ENCODE results near the gene NUAK1.

NUAK1 gene

DNA sequence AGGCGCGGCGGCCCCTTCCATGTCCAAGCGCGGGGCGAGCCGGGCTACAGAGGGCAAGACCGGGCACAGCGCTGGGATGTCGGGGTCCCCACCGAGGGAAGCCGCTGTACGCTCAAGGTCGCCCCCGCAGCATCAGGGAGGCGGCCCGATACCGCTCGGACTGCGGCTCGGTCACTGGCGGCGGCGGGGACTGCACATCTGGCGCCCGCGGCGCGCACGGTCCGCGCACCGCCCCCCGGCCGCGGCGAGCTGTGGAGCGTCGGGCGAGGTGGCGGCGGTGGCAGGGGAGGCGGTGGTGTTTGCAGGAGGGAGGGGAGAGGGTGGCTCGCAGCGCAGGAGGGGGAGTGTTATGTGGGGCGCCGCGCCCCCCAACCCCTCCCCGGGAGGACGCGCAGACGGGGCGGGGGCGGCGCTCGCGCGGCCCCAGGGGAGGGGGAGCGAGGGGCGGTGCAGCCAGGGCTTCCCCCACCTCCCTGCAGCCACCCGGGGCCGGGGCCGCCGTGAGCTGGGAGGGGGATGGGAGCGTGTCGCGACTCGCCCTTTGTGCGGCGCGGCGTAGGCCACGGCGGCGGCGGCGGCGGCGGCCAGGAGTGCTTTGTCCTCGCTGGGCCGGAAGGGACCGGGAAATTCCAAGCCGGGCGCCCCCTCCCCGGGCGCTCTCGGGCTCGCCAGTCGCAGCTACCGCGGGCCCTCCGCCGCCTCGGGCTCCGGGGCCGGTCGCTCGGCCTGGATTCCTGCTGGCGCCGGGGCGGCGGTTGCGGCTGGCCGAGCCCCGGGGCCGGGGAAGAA is at the start of gene NUAK1:
Gene NUAK1 (minus strand): TSS at position 322 of the 789 bp plus-strand sequence. CDS start 301 bp downstream, at position 21.
- in situ Hi-C loops (cut with MboI; ENCODE audit: low sequenced_read_pairs) = loop anchor here (25.0 kb wide), 1 partner anchor 727 kb away; no protein-coding TSS in a partner anchor

DNA sequence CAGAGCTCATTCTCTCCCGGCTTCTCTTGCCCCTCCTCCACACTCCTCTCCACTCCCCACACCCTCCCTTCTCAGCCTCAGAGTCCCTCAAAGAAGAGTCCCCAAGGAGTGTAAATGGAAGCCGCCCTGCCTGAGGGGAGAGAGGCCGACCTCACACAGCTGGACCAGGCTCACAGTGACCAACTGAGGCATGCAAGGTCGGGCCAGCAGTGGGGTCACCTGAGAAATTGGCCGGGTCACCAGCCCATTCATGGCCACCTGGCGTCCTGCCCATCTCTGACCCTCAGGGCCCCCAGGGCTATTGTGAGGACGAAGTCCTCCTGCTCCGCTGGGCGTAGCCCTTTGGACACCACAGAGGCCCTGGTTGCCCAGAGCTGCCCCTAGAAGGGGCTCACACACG is 49.5 kb upstream of the NUAK1 start:
- in situ Hi-C loops (cut with MboI; ENCODE audit: low sequenced_read_pairs) = no loop called here

DNA sequence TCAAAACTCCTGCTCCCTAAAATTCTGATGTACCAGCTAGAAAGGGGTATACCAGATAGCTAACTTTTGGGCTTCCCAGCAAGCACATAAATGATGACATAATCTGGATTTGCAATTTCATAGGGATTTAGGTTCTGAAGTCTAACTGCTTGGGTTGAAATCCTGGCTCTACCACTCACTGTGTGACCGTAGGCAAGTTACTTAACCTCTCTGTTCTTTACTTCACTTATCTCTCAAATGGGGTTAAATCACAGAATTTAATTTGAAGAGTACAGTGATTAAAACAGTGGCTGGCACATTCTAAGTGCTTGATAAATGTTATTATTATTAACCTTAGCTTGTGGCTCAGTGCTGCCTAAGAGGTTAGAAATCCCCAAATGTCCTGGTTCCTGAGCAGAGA is 49.1 kb upstream of the NUAK1 start:
- in situ Hi-C loops (cut with MboI; ENCODE audit: low sequenced_read_pairs) = no loop called here

DNA sequence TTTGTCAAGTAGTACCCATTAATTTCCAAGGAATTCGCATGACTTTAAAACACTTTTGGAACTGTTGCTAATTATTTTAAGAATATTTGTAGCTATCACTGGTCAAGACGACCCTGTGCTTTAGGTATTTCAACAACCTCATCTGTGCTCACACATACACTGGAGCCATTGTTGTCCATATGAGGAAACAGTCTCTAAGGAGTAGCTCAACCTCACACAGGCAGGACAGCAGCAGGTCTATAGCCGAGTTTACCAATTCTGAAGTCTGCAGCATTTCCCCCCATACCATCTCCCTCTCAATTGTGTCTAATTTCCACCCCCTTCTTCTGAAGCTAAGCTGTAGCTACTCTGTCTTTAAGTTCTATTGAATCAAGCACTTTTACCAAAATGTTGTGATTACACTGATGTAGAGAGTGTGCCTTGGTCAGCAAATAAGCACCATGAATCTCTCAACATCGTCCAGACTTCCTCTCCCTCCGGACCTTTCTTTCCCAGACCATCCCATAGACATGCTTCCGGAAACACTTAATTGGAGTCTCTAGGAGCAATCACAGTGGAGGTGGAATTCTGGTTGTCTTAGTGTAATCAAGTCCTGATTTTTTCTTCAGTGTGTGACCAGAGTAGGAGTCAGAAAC is 48.5 kb upstream of the NUAK1 start:
- in situ Hi-C loops (cut with MboI; ENCODE audit: low sequenced_read_pairs) = no loop called here

DNA sequence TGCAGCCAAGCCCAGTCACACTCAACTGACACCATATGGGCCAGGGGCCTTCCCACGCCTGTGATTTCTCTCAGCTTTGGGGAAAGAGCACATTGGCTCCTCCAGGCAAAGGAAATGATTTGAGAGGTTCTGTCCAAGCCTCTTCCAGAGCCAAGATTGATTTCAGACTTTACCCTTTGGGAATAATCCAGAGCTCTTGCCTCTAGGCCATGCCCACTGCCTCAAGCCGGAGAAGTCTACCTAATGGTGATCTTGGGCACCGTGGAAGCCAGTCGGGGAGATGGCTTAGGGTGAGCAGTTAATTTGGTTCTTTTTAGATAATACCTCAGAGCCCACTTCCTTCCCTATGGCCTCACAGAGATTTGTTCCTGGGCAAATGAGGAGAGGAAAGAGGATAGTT is 45.0 kb upstream of the NUAK1 start:
- in situ Hi-C loops (cut with MboI; ENCODE audit: low sequenced_read_pairs) = no loop called here

DNA sequence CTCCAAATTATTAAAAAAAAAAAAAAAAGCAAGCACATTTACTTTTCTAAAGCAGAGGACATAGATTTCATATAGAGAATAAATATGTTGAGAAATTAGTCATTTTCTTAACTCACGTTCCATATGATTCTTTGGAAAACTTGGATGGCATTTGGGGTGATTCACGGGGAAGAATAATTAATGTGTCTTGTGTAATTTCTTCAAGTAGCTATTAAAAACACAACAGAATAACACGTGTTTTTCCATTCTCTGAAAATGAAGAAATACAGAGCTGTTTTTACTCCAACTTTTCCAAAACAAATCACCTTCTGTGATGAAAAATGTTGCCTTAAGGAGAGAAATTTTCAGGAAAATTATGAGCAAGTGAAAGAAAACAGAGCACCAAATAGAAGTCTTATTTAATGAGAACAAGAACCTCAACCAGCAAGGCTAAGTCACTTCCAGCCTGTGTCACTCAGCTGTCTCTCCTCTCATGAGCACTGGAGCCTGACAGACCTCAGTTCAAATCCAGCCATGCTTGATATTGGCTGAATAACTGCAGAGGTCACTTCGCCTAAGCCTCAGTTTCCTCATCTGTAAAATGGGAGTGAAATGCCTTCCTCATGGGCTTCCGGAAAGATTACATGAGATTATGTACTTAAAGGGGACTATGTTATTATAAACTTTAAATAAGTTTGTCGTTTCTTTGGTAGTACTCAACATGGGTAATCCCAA is 42.8 kb upstream of the NUAK1 start:
- in situ Hi-C loops (cut with MboI; ENCODE audit: low sequenced_read_pairs) = no loop called here

DNA sequence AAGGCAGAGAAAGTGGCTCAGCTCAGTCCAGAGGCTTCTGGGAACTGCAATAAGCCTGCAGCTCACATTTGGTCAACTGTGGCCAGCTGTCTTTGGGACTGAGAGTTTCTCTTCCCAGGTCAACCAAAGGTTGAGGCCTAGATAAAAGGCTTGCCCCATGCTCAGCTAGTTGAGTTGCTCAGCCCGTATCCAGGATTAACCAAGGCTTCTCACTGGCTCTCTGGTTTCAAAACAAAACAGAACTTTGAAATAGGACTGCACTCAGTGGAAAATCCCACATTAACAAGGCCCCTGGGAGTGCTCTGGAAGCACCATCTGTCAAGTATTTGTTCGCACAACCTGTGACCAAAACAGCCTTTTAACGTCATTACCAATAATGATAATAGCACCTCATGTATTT is 40.3 kb upstream of the NUAK1 start:
- in situ Hi-C loops (cut with MboI; ENCODE audit: low sequenced_read_pairs) = no loop called here

DNA sequence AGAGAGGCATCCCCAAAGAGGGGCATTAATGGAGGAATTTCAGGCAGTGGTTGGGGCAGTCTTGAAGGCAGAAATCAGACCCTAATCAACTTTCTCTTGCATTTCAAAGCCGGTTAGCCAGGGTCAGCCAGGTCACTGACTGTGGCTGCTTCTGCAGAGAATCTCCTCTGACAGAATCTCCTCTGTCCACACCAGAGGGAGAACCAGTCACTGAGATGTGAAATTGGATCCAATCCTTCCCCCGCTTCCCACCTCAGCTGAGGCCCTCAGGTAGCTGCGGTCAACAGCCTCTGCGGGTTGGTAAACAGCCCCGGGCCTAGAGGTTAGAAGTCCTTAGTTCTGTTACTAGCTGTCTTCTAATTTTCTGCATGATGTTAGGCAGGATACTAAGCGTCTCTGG is 39.8 kb upstream of the NUAK1 start:
- in situ Hi-C loops (cut with MboI; ENCODE audit: low sequenced_read_pairs) = no loop called here

DNA sequence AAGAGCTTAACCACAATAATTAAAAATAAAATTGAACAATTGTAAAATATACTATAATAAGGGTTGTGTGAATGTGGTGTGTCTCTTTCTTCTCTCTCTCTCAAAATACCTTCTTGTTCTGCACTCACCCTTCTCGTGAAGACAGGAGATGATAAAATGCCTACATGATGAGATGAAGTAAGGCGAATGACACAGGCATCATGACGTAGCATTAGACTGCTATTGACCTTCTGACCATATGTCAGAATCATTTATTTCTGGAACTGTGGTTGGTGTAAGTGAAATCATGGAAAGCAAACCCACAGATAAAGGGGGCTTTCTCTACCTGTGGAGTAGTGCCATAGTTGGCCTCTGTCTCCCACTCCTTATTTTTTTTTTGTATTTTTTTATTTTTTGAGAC is 37.8 kb upstream of the NUAK1 start:
- in situ Hi-C loops (cut with MboI; ENCODE audit: low sequenced_read_pairs) = no loop called here

DNA sequence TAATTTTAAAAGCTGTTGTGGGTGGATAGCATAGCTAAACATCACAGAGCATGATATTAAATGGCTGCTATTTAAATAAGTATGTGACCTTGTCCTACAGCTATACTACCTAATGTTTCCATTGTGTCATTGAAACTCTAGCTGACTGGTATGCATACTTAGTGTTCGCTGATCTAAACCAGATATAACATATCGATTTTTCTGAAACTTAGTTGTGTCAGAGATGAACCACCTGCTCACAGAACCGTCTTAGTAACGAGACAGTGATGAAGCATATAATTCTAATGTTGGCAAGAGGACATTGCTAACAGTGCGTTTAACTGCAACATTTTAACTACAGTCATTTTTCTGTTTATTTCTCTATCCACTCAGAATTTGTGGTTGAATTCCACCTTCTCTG is 36.1 kb upstream of the NUAK1 start:
- in situ Hi-C loops (cut with MboI; ENCODE audit: low sequenced_read_pairs) = no loop called here

DNA sequence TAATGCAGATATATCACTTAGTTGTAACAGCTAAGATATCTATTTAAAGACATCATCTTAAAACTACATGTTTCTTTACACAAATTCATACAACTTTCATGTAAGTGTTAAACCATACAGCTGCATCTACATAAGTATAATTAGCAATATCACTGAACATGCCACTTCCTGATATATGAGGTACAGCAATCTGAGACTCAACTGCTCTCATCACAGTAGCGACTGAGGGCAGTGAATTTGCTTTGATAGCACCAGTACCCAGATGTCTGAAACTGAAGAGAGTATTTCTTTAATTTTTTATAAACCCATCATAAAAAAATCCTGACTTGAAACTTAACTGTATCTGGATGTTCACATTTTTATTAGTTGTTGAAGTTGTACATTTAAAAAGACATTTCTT is 34.7 kb upstream of the NUAK1 start:
- in situ Hi-C loops (cut with MboI; ENCODE audit: low sequenced_read_pairs) = no loop called here

DNA sequence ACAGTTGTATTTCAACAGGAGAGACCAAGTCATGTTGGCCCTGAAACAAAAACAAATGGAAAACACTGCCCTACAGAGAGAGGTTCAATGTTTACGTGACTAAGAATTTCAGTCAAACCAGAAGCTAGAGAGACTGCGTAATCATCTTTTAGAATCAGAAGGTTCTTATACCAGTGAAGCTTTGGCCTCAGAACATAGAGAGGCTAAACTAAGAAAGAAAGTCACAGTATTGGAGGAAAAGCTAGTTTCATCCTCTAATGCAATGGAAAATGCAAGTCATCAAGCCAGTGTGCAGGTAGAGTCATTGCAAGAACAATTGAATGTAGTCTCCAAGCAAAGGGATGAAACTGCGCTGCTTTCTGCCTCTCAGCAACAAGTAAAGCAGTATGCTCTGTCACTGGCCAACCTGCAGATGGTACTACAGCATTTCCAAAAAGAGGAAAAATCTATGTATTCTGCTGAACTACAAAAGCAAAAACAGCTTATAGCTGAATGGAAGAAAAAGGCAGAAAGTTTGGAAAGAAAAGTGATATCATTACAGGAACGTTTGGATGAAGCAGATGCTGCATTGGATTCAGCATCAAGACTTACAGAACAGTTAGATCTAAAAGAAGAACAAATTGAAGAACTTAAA is 32.5 kb upstream of the NUAK1 start:
- in situ Hi-C loops (cut with MboI; ENCODE audit: low sequenced_read_pairs) = no loop called here

DNA sequence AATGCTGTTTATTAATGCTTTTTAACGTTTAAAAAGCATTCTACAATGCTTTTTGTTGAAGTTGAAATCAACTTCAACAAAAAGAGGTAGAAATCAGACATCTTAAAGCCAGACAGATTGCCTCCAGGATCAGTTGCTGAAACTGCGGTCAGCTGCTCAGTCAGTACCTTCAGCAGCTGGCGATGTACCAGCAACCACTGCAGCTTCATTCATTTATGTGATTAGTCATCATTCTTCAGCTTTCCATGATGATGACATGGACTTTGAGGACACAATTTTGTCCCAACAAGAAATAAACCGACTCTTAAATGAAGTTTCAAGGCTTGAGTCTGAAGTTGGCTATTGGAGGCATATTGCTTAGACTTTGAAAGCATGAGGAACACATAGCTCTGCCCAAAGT is 31.5 kb upstream of the NUAK1 start:
- in situ Hi-C loops (cut with MboI; ENCODE audit: low sequenced_read_pairs) = no loop called here

DNA sequence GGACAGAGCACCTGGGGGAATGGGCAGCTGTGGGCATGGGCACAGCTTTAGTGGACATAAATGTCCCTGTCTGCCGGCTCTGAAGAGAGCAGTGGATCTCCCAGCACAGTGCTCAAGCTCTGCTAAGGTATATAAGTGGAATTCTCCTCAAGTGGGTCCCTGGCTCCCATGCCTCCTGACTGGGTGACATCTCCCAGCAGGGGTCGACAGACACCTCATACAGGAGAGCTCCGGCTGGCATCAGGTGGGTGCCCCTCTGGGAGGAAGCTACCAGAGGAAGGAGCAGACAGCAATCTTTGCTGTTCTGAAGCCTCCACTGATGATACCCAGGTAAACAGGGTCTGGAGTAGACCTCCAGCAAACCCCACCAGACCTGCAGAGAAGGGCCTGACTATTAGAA is 25.0 kb upstream of the NUAK1 start:
- in situ Hi-C loops (cut with MboI; ENCODE audit: low sequenced_read_pairs) = no loop called here

DNA sequence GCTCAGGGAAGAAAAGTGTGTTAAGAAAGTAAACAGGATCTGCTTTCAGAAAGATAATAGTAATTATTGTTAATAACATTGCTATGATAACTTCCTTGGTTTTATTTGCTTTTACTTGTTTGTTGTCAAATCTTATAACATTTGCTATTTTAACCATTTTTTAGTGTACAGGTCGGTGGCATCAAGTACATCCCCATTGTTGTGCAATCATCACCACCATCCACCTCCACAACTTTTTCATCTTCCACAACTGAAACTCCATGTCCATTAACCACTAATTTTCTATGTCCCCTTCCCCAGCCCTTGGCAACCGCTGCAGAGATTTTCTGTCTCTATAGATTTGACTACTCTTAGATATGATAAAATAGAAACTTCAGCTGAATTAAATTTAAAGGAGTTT is 22.7 kb upstream of the NUAK1 start:
- in situ Hi-C loops (cut with MboI; ENCODE audit: low sequenced_read_pairs) = no loop called here

DNA sequence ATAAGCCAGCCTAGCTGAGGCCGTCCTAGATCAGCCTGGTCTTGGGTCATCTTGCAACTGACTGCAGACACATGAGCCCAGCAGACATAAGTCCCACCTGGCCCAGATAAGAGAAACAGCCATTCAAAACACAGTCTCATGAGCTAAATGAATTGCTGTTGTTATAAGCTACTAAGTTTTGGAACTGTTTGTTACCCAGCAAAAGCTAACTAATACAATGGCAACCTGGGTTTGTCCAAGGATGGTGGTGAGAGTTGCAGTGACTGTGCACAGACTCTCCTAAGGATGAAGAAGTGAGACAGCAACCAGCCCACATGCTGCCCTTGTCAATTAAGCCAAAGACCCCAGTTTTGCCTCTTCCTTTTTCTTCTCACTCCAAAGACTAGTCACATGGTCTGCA is 22.2 kb upstream of the NUAK1 start:
- in situ Hi-C loops (cut with MboI; ENCODE audit: low sequenced_read_pairs) = no loop called here

DNA sequence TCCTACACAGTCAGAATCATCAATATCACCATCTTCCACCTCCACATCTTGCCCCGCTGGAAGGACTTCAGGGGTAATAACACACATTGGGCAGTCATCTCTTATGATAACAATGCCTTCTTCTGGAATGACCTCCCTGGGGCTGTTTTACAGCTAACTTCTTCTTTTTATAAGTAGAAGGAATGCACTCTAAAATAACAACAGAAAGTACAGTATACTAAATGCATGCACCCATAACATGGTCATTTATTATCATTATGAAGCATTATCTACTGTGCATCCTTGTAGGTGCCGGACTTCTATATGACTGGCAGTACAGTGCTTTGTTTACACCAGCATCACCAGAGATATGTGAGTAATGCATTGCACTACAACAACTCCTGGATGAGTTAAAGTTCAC is 19.0 kb upstream of the NUAK1 start:
- in situ Hi-C loops (cut with MboI; ENCODE audit: low sequenced_read_pairs) = no loop called here

DNA sequence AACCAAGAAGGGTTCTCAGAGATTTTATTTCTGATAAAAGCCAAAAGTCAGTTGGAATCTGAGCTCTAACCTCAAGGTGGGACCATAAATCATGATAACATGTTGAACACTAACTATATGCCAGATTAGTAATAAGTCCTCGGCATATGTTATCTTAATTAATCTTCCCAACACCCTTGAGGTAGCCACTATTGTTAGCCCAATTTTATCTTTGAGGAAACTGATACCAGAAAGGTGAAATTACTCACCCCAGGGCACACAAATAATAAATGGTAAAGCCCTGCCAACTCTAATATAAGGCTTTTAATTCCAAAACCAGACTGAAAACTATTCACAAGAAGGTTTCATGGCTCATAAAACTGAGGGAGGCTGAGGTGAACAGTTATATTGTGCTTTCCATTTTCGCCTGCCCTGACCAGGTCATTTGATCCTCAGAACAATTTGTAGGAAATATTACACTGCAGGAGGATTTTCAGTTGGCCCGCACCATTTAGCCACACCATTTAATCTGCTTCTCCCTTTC is 16.1 kb upstream of the NUAK1 start:
- in situ Hi-C loops (cut with MboI; ENCODE audit: low sequenced_read_pairs) = no loop called here

DNA sequence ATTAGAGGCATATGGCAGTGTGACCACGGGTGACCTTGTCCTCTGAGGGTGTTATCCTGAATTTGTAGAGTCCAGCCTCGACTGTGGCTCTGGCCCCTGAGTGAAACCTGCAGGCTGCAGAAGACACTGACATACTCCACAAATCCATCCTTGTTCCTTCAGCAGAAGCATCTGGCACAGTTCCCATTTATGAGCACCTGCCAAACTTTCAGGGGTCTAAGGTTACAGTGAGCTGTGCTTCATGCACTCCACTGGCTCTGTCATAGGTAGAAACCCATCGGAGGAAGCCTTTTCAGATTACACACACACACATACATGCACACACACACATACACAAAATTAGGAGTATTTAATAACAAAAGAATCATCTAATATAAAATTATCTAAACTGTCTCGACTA is 13.6 kb upstream of the NUAK1 start:
- in situ Hi-C loops (cut with MboI; ENCODE audit: low sequenced_read_pairs) = no loop called here

DNA sequence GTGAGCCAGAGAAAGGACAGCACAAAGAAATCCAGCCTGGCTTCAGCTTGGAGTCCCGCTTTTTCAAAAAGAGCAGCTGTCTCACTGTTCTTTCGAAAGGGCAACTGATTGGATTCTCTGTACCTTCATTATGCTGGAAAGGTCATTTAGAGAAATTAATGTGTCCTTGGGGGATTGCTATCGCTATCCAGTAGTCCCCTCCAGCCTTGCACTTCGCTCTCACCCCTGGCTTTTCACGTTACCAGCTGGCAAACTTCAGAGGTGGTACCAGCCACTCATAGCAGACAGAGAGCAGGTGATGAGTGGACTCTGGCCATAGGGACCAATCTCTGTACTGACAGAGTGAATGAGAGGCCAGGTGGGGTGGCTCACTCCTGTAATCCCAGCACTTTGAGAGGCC is 11.8 kb upstream of the NUAK1 start:
- in situ Hi-C loops (cut with MboI; ENCODE audit: low sequenced_read_pairs) = no loop called here

DNA sequence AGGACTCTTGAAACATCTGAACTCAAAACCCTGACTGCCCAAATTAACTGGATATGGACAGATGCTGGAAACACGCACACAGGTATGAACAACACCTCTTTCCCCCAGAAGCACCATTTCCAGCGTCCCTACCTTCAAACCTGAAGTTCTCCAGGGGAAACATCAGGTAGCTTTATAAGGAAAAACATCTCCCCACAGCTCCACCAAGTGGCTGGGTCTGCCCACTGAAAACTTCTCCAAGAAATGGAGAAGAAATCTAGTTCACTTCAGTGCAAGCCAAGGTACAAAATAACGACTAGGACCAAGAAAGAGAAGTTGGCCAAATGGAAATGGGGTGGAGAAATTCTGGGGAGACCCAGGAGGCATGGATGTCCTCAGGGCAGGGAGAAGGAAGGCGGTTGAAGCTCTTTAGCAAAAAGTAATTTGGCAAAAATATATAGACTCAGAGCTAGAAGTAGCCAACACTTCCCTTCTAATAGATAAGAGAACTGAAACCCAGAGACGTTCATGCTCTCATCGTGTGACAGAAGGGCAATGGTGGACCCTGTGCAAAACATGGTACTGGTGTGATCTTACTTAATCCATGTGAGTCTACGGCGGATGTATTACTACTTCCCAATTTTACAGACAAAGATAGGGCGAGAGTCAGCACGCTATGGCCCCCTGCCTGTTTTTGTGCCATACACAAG is 10.5 kb upstream of the NUAK1 start:
- in situ Hi-C loops (cut with MboI; ENCODE audit: low sequenced_read_pairs) = loop anchor here (25.0 kb wide), 1 partner anchor 737 kb away; no protein-coding TSS in a partner anchor
